AG04450 (cell line): ENCODE results near the gene WDFY4. TPM values are rescaled to one million over a fixed set of nuclear protein-coding genes. Genes with fewer than 3 reads are reported as not detected.

Experiments used
- CTCF ChIA-PET: fragments of 300-600, 350-600 bp; formaldehyde crosslinking; extraction: SDS; loops from one replicate; lab custom pipeline; 2022; ENCODE audit warnings: antibody characterized with exemption, inconsistent platforms; lab: Charles Lee
- POLR2A ChIA-PET: fragments of 350-600 bp; formaldehyde crosslinking; extraction: SDS; loops from one replicate; lab custom pipeline; 2021; ENCODE audit warnings: antibody characterized with exemption, inconsistent platforms; lab: Yijun Ruan, JAX
- DNase-seq: peaks from one replicate; pipeline ENCODE4 v3.0.0-alpha.2; 2011; ENCODE audit warnings: low read depth, low spot score
- H3K27ac ChIP-seq: one replicate; pipeline ENCODE4 v1.5.1; 2012; ENCODE audit warnings: low read depth, low read length, control low read depth
- H3K27me3 ChIP-seq: one replicate; pipeline ENCODE4 v1.6.0; 2012; ENCODE audit warnings: low read length; ENCODE audit not compliant: control insufficient read depth, insufficient read depth
- H3K4me3 ChIP-seq: 2 replicates; pipeline ENCODE4 v1.5.1; 2011; ENCODE audit warnings: mild to moderate bottlenecking, low read depth, low read length, control low read depth
- H3K9me3 ChIP-seq: 2 replicates; pipeline ENCODE4 v1.5.1; 2012; ENCODE audit warnings: low read length; ENCODE audit not compliant: control insufficient read depth, insufficient read depth
- CTCF ChIP-seq: IDR thresholded peaks from 2 replicates; pipeline ENCODE4 v1.5.1; 2011; ENCODE audit warnings: low read depth, low read length, control low read depth, inconsistent platforms
- polyA plus RNA-seq: library from polyadenylated mRNA; depleted of rRNA; stranded (reverse); fragments of >200 nt; gene quantifications from 2 replicates; pipeline ENCODE4 v1.2.3, GENCODE V29; 2011

Gene WDFY4
- polyA plus RNA-seq, 1 experiment = not detected

DNA sequence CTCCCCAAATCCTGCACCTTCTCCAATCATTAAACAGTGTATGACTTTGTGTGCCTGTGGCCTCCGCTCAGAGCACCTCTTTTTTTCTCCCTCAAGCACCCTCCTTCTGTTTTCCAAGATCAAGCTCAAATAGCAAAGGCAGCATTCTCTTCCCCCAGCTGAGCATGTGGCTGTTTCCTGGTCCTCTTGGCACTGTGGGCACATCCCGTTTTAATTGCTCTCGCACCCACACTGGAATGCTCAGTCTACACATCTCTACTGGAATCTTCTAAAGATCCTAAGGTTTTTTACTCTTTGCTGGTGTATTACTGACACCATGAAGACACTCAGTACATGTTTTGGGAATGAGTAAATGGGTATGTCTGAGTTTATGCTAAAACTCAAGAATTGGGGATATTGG, 107.4 kb downstream of the WDFY4 start:
- ChIA-PET POLR2A (no interaction called here), CTCF (no interaction called here)
- H3K27ac ChIP-seq = no peak overlapping the region
- H3K9me3 ChIP-seq = no peaks in the 10 kb centered on the region; the same call in 1 of the 2 replicates
- H3K27me3 ChIP-seq = peaks cover 3% of the 10 kb centered on the region
- DNase-seq = no peak
- no peak overlapping the region for H3K4me3 ChIP-seq
- no peak for TF ChIP-seq CTCF

- CTCF ChIA-PET = no interaction called here
- no peak overlapping the region for H3K4me3 ChIP-seq
- H3K9me3 ChIP-seq = no peaks in the 10 kb centered on the region; the same call in 1 of the 2 replicates
- DNase-seq = peak; percentile 23
- TF ChIP-seq CTCF = no peak
- H3K27me3 ChIP-seq = peaks cover 3% of the 10 kb centered on the region
- POLR2A ChIA-PET = no interaction called here
- H3K27ac ChIP-seq = no peak overlapping the region
Observed at GRCh38 chr10:48792687-48793096, 108.0 kb downstream of the WDFY4 start.

GRCh38 chr10:48794074-48794473, 109.4 kb downstream of the WDFY4 start:
- no peak overlapping the region for H3K27ac ChIP-seq
- DNase-seq = no peak
- H3K4me3 ChIP-seq = no peak overlapping the region
- POLR2A ChIA-PET = no interaction called here
- peaks cover 3% of the 10 kb centered on the region for H3K27me3 ChIP-seq
- no peak for TF ChIP-seq CTCF
- H3K9me3 ChIP-seq = no peaks in the 10 kb centered on the region; the same call in 1 of the 2 replicates
- CTCF ChIA-PET = no interaction called here

DNA sequence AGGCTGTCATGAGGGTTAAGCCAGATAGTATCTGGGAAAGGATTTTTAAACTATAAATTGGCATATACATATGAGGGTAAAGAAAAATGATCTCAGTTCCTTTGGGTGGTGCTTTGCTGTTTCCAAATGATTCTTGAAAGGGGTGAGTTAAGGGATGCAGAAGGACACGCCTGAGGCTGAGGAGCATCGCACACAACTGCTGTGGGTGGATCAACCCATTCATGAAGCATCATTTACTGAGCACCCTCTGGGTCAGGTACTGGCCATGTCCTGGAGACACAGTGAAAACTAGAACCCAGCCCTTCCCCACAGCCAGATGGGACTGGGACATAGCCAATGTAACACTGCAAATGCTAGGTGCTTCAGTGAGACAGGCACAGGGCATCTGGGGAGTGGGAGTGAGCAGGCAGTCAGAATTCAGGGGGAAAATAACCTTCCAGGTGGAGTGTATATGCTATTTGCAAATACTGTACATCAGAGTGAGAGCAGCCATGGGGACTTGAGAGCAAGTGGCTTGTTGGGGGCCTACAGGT, 112.1 kb downstream of the WDFY4 start:
- ChIA-PET POLR2A (no interaction called here), CTCF (no interaction called here)
- no peak for TF ChIP-seq CTCF
- Histone ChIP-seq H3K9me3 (no peaks in the 10 kb centered on the region; the same call in 1 of the 2 replicates), H3K27me3 (peaks cover 3% of the 10 kb centered on the region), H3K4me3 (no peak overlapping the region), H3K27ac (no peak overlapping the region)
- no peak for DNase-seq

DNA sequence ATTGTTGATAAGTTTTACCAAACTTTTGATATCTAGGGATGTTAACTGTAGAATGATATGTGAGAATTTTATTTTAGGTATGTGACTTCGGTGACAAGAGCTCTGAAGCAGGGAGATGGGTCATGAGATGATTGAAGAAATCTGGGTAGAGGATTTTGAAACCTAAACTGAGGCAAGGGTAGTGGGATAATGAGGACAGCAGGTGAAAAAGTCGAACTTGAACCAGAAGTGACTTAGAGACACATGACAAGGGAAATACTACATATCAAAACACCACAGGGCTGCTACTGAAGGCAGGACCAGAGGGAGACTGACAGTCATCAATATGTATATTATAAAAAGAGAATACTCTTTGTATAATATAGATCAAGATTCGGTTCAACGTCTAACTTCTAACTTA, 113.2 kb downstream of the WDFY4 start:
- TF ChIP-seq CTCF = no peak
- no peak overlapping the region for H3K4me3 ChIP-seq
- POLR2A ChIA-PET = no interaction called here
- peaks cover 2% of the 10 kb centered on the region for H3K27me3 ChIP-seq
- DNase-seq = no peak
- H3K9me3 ChIP-seq = no peaks in the 10 kb centered on the region; the same call in 1 of the 2 replicates
- CTCF ChIA-PET = no interaction called here
- no peak overlapping the region for H3K27ac ChIP-seq
